Heart left ventricle (tissue), 16 donors: ENCODE measurements around the gene GMFB. TPM values are rescaled to one million over a fixed set of nuclear protein-coding genes. Genes with fewer than 3 reads are reported as not detected.
"Not testable (repeated sequence)": the region's sequence is repeated elsewhere in the genome, so short reads cannot be mapped to it uniquely, and the experiment has no call there.

ENCODE experiments used
- ATAC-seq, 4 donors: fragments of 200-7000 bp; cut with Tn5 transposase; one replicate each; pipeline ENCODE4 v1.9.1; 2020 to 2022; ENCODE audit warnings: moderate library complexity in 4 of 4, mild to moderate bottlenecking in 3 of 4, moderate number of reproducible peaks in 1 of 4
- DNase-seq, 5 donors: peaks; one replicate each; pipeline ENCODE4 v3.0.0-alpha.2; 2020
- H3K27ac ChIP-seq, 12 donors: fragments of 200-600 bp; sonication (generic) in 4 of 12; one replicate each; pipeline versions ENCODE4 v1.5.0 to v1.8.0; 2016 to 2022; ENCODE audit warnings: mild to moderate bottlenecking in 2 of 12
- H3K27me3 ChIP-seq, 9 donors: fragments of 200-600 bp; sonication (generic) in 2 of 9; one replicate each; pipeline versions ENCODE4 v1.5.1 to v1.8.0; 2016 to 2022; ENCODE audit warnings: mild to moderate bottlenecking in 3 of 9
- H3K36me3 ChIP-seq, 9 donors: fragments of 200-600 bp; sonication (generic) in 2 of 9; one replicate each; pipeline versions ENCODE4 v1.5.0 to v1.8.0; 2018 to 2022; ENCODE audit warnings: mild to moderate bottlenecking in 2 of 9
- H3K4me1 ChIP-seq, 12 donors: fragments of 200-600 bp; sonication (generic) in 4 of 12; one replicate each; pipeline versions ENCODE4 v1.5.0 to v1.8.0; 2016 to 2022; ENCODE audit warnings: mild to moderate bottlenecking in 3 of 12
- H3K4me3 ChIP-seq, 12 donors: fragments of 200-600 bp; sonication (generic) in 4 of 12; one replicate each; pipeline versions ENCODE4 v1.5.0 to v1.8.0; 2017 to 2022; ENCODE audit warnings: mild to moderate bottlenecking in 9 of 12, moderate library complexity in 4 of 12
- H3K9me3 ChIP-seq, 12 donors: fragments of 200-600 bp; sonication (generic) in 4 of 12; one replicate each; pipeline versions ENCODE4 v1.5.0 to v1.8.0; 2016 to 2022; ENCODE audit warnings: mild to moderate bottlenecking in 1 of 12
- POLR2A ChIP-seq, 2 donors: fragments of 450-650 bp; IDR thresholded peaks; one replicate each; pipeline ENCODE4 v1.6.1; 2017; ENCODE audit warnings: antibody characterized with exemption in 2 of 2, mild to moderate bottlenecking in 2 of 2, moderate library complexity in 2 of 2
- WGBS, 4 donors: extraction: QIAGEN DNeasy Blood & Tissue Kit in 2 of 4; methylation state at CpG; one replicate each; pipeline versions ENCODE4 v1.1.5 to v1.1.7; 2013 to 2018; 5-methylcytosine and 5-hydroxymethylcytosine counted together
- intact Hi-C, 10 donors: fragments of 100-400 bp; cut with DNase I; formaldehyde crosslinking; loops; one replicate each; pipeline versions ENCODE4 v1.11.1 to v1.14.2; 2022
- polyA plus RNA-seq, 2 donors: library from polyadenylated mRNA; stranded (reverse); fragments of 200-250 nt; gene quantifications; one replicate each; pipeline ENCODE4 v1.2.3, GENCODE V29; 2013
- total RNA-seq, 9 donors: library from RNA; depleted of rRNA in 2 of 9; stranded (reverse); fragments of >200 nt in 2 of 9; fragmentation: NEBNext Ultra II Directional in 3 of 9; extraction: Animal tissue kit (Norgen Biotek cat#: 25700) in 3 of 9; gene quantifications; one replicate each; pipeline versions ENCODE4 v1.1.0 to v1.2.4, GENCODE V29; 2016 to 2023
- TF ChIP-seq, protein P1 (sequence below), 12 donors: fragments of 200-600 bp; sonication (generic) in 4 of 12; IDR thresholded peaks; one replicate each; pipeline versions ENCODE4 v1.5.0 to v1.8.0; 2018 to 2022; ENCODE audit warnings: antibody characterized with exemption in 12 of 12, mild to moderate bottlenecking in 5 of 12
- donor health status: ischemic (EF 13 %, LVEDD 7.1; RV severe dilation, severe dysfunction).
- donor health status: healthy with polysubstance abuse.
- donor health status: DM: no; HTN: yes; CAD: no.
- donor health status: DM: no; HTN: no; CAD: no.
- donor health status: ischemic (EF 25% LVEDD 6.9; RV normal size, moderate dysfunction).
- donor health status: ischemic (EF 25% LVEDD 5.7; RV mildly dilated, moderate dysfunction).
- donor health status: healthy.
- donor health status: DM: yes; HTN: yes; CAD: no.
- donor health status: ischemic (EF 35%, LVEDD 5.7; RV mildly dilated, moderate dysfunction).
- donor health status: nonischemic (EF 11% LVEDD 7.7; RV severe dilation, severe dysfunction).
- donor health status: DM: yes; HTN: yes; CAD: no.
- donor health status: PGD.
- donor health status: ischemic (EF 29% LVEDD 5.4; RV normal size, mild dysfunction).
- donor health status: nonischemic (EF 23%, LVEDD 6.1; RV moderate dilation, normal function).

The GMFB gene
- total and polyA plus RNA-seq, 11 donors = 5.0 to 35.8 (median 26.0) TPM

DNA sequence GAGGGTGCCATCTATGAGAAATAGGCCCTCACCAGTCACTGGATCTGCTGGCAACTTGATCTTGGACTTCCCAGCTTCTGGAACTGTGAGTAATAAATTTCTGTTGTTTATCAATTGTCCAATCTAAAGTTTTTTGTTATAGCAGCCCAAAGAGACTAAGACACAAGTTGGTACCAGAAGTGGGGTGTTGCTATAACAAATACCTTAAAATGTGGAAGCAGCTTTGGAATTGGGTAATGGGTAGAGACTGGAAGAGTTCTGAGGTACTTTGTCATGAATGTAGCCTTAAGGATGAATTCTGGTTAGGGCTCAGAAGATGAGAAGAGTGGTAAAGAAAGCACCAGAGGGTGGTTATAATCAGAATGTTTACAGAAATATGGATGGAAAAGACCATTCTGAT, 21.5 kb downstream of the GMFB start:
- H3K9me3 ChIP-seq = peaks cover 0 to 15% (median 0%) of the 10 kb centered on the region in 12 donors
- TF ChIP-seq, protein P1, sequence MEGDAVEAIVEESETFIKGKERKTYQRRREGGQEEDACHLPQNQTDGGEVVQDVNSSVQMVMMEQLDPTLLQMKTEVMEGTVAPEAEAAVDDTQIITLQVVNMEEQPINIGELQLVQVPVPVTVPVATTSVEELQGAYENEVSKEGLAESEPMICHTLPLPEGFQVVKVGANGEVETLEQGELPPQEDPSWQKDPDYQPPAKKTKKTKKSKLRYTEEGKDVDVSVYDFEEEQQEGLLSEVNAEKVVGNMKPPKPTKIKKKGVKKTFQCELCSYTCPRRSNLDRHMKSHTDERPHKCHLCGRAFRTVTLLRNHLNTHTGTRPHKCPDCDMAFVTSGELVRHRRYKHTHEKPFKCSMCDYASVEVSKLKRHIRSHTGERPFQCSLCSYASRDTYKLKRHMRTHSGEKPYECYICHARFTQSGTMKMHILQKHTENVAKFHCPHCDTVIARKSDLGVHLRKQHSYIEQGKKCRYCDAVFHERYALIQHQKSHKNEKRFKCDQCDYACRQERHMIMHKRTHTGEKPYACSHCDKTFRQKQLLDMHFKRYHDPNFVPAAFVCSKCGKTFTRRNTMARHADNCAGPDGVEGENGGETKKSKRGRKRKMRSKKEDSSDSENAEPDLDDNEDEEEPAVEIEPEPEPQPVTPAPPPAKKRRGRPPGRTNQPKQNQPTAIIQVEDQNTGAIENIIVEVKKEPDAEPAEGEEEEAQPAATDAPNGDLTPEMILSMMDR (IDR thresholded peaks at IDR 0.05) = no peak
- no peak for TF ChIP-seq POLR2A (IDR thresholded peaks at IDR 0.05)
- DNase-seq (no peak), ATAC-seq (no peak)
- H3K27me3 ChIP-seq = no peaks in the 10 kb centered on the region
- intact Hi-C loops = no loop called here
- peaks cover 0 to 13% (median 0%) of the 10 kb centered on the region in 12 donors for H3K4me1 ChIP-seq
- no peak overlapping the region for H3K27ac ChIP-seq
- no peak overlapping the region for H3K4me3 ChIP-seq
- H3K36me3 ChIP-seq = peaks cover 0 to 5% (median 0%) of the 10 kb centered on the region in 9 donors

DNA sequence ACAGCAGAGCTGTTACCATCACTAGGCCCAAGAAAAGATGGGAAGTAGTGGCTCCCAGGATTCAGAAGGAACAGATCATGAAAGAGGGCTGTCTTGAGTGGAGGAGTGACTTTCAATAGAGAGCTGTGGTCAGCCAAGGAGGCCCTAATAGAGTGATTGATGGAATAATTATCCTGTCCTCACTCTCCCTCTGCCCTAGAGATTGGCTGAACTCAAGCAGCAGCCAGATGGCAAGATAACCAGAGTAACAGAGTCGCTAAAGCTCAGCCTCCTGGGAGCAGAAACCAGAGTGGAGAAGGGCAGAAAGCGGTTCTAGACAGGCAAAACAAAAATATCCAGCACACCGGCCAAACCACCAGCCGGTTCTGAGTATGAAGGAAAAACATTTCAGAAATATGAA, 23.1 kb downstream of the GMFB start:
- WGBS, 4 donors = 70 to 81% (median 76%) methylated on average over 4 of the region's 4 CpGs
- ATAC-seq (no peak), DNase-seq (no peak)
- Histone ChIP-seq H3K27ac (no peak overlapping the region), H3K4me1 (no peaks in the 10 kb centered on the region), H3K4me3 (no peak overlapping the region), H3K27me3 (no peaks in the 10 kb centered on the region), H3K36me3 (peaks cover 0 to 5% (median 0%) of the 10 kb centered on the region in 9 donors), H3K9me3 (peaks cover 0 to 15% (median 0%) of the 10 kb centered on the region in 12 donors)
- intact Hi-C loops = no loop called here
- no peak for TF ChIP-seq POLR2A (IDR thresholded peaks at IDR 0.05)
- TF ChIP-seq, protein P1 (IDR thresholded peaks at IDR 0.05) = no peak

DNA sequence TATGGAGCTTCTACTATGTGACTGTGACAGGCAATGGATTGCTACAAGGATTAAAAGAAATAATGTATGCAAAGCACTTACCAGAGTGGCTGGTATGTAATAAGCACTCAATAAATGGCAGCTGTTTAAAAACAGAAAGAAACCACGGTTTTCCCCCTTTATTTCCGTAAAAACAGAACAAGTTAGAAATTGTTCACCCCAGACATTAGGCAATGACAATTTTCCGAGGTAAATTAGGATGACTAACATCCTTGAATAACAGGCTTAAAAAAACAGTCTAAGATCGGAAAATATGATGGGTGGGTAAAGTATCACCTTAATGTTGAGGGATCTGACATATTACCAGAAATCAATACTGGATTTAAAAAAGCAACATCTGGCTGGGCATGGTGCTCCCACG, 26.7 kb downstream of the GMFB start:
- ATAC-seq (no peak), DNase-seq (no peak)
- intact Hi-C loops = no loop called here
- TF ChIP-seq, protein P1 (IDR thresholded peaks at IDR 0.05) = no peak
- TF ChIP-seq POLR2A (IDR thresholded peaks at IDR 0.05) = no peak
- Histone ChIP-seq H3K36me3 (no peaks in the 10 kb centered on the region), H3K27ac (no peak overlapping the region), H3K27me3 (no peaks in the 10 kb centered on the region), H3K4me1 (no peaks in the 10 kb centered on the region), H3K4me3 (no peak overlapping the region), H3K9me3 (peaks cover 0 to 6% (median 0%) of the 10 kb centered on the region in 12 donors)
- WGBS, 4 donors = 84 to 88% (median 84%) methylated on average over 5 of the region's 5 CpGs

DNA sequence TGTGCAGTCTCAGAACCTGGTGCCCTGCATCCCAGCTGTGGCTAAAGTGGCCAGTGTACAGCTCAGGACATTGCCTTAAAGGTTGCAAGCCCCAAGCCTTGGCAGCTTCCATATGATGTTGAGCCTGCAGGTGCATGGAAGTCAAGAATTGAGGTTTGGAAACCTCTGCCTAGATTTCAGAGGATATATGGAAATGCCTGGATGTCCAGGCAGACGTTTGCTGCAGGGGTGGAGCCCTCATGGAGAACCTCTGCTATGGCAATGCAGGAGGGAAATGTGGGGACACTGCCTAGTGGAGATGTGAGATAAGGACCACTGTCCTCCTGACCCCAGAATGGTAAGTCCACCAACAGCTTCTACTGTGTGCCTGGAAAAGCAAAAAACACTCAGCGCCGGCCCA, 29.7 kb downstream of the GMFB start:
- Histone ChIP-seq H3K27me3 (no peaks in the 10 kb centered on the region), H3K9me3 (peaks cover 0 to 4% (median 0%) of the 10 kb centered on the region in 12 donors), H3K4me1 (no peaks in the 10 kb centered on the region), H3K27ac (no peak overlapping the region), H3K4me3 (no peak overlapping the region), H3K36me3 (no peaks in the 10 kb centered on the region)
- intact Hi-C loops = no loop called here
- TF ChIP-seq POLR2A (IDR thresholded peaks at IDR 0.05) = no peak
- TF ChIP-seq, protein P1 (IDR thresholded peaks at IDR 0.05) = no peak
- no peak for DNase-seq
- no peak for ATAC-seq
- 77 to 89% (median 83%) methylated on average over 1 to 3 of the region's 3 CpGs for WGBS, 4 donors

DNA sequence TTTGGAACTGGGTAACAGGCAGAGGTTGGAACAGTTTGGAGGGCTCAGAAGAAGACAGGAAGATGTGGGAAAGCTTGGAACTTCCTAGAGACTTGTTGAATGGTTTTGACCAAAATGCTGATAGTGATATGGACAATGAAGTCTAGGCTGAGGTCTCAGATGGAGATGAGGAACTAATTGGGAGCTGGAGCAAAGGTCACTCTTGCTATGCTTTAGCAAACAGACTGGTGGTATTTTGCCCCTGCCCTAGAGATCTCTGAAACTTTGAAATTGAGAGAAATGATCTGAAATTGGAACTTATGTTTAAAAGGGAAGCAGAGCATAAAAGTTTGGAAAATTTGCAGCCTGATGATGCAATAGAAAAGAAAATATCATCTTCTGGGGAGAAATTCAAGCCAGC, 30.2 kb downstream of the GMFB start:
- H3K4me3 ChIP-seq, H3K9me3 ChIP-seq, H3K27ac ChIP-seq, H3K27me3 ChIP-seq, H3K4me1 ChIP-seq, DNase-seq, intact Hi-C loops, ATAC-seq, H3K36me3 ChIP-seq: not testable (repeated sequence)
